Left lung (tissue), 10 donors: ENCODE results near the gene URM1. TPM values are rescaled to one million over a fixed set of nuclear protein-coding genes. Genes with fewer than 3 reads are reported as not detected.

Source experiments
- ATAC-seq: fragments of 200-7000 bp; cut with Tn5 transposase; one replicate; pipeline ENCODE4 v1.9.1; 2020; ENCODE audit warnings: moderate library complexity
- DNase-seq, 4 donors: peaks; one replicate each; pipeline ENCODE4 v3.0.0-alpha.2; 2013 to 2020
- H3K27ac ChIP-seq, 2 donors: fragments of 200-600 bp; sonication (generic) in 1 of 2; one replicate each; pipeline versions ENCODE4 v1.5.0 to v1.8.0; 2020 to 2021
- H3K27me3 ChIP-seq, 2 donors: fragments of 200-600 bp; sonication (generic) in 1 of 2; one replicate each; pipeline versions ENCODE4 v1.5.0 to v1.8.0; 2020 to 2021
- H3K36me3 ChIP-seq, 2 donors: fragments of 200-600 bp; sonication (generic) in 1 of 2; one replicate each; pipeline versions ENCODE4 v1.5.0 to v1.8.0; 2020 to 2021
- H3K4me1 ChIP-seq, 2 donors: fragments of 200-600 bp; one replicate each; pipeline ENCODE4 v1.8.0; 2021
- H3K4me3 ChIP-seq, 2 donors: fragments of 200-600 bp; sonication (generic) in 1 of 2; one replicate each; pipeline versions ENCODE4 v1.5.0 to v1.8.0; 2020 to 2021; ENCODE audit warnings: mild to moderate bottlenecking in 1 of 2
- H3K9me3 ChIP-seq, 2 donors: fragments of 200-600 bp; sonication (generic) in 1 of 2; one replicate each; pipeline versions ENCODE4 v1.5.0 to v1.8.0; 2020 to 2021
- intact Hi-C, 2 donors: fragments of 100-400 bp; cut with DNase I; formaldehyde crosslinking; loops; one replicate each; pipeline versions ENCODE4 v1.11.2 to v1.14.2; 2022
- polyA plus RNA-seq, 6 donors: library from polyadenylated mRNA; unstranded; fragments of 120-200 nt; gene quantifications; one replicate each; pipeline ENCODE4 v1.2.1, GENCODE V29; 2013; ENCODE audit not compliant: insufficient read length in 6 of 6
- total RNA-seq, 2 donors: library from RNA; stranded (reverse); fragmentation: NEBNext Ultra II Directional; extraction: Animal tissue kit (Norgen Biotek cat#: 25700); gene quantifications; one replicate each; pipeline ENCODE4 v1.2.1, GENCODE V29; 2021
- TF ChIP-seq, protein P1 (sequence below), 2 donors: fragments of 200-600 bp; sonication (generic) in 1 of 2; IDR thresholded peaks; one replicate each; pipeline versions ENCODE4 v1.5.0 to v1.8.0; 2021; ENCODE audit warnings: antibody characterized with exemption in 2 of 2
- donor health status: DM: no; HTN: yes; CAD: no.
- donor health status: DM: no; HTN: no; CAD: no.

The URM1 gene
- total and polyA plus RNA-seq, 8 donors: 55.1 to 66.8 (median 59.7) TPM

DNA sequence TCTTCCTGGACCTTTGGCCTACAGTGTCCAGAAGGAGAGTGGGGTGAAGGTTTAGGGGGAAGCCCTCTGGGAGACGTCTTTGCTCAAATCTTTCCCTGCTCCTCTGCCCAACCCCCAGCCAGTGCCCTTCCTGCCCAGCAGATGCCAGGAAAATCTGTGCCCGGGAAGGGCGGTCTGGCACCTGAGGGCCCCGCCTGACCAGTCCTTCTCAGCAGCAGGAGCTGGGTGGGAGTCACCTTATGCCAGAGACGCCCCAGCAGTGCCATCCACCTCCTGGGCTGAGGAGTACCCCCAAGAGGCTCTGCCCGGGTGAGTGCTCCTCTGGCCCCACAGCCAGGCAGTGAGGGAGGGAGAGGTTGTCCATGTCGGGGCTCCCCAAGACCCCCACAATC is 34.6 kb downstream of the URM1 start:
- peaks cover 0 to 30% of the 10 kb centered on the region in 2 donors for H3K27me3 ChIP-seq
- TF ChIP-seq, protein P1, sequence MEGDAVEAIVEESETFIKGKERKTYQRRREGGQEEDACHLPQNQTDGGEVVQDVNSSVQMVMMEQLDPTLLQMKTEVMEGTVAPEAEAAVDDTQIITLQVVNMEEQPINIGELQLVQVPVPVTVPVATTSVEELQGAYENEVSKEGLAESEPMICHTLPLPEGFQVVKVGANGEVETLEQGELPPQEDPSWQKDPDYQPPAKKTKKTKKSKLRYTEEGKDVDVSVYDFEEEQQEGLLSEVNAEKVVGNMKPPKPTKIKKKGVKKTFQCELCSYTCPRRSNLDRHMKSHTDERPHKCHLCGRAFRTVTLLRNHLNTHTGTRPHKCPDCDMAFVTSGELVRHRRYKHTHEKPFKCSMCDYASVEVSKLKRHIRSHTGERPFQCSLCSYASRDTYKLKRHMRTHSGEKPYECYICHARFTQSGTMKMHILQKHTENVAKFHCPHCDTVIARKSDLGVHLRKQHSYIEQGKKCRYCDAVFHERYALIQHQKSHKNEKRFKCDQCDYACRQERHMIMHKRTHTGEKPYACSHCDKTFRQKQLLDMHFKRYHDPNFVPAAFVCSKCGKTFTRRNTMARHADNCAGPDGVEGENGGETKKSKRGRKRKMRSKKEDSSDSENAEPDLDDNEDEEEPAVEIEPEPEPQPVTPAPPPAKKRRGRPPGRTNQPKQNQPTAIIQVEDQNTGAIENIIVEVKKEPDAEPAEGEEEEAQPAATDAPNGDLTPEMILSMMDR (IDR thresholded peaks at IDR 0.05): no peak
- no peaks in the 10 kb centered on the region for H3K36me3 ChIP-seq
- ATAC-seq (no peak), DNase-seq (no peak)
- no peaks in the 10 kb centered on the region for H3K4me1 ChIP-seq
- no peak overlapping the region for H3K4me3 ChIP-seq
- H3K27ac ChIP-seq: no peak overlapping the region
- intact Hi-C loops: no loop called here
- no peaks in the 10 kb centered on the region for H3K9me3 ChIP-seq

DNA sequence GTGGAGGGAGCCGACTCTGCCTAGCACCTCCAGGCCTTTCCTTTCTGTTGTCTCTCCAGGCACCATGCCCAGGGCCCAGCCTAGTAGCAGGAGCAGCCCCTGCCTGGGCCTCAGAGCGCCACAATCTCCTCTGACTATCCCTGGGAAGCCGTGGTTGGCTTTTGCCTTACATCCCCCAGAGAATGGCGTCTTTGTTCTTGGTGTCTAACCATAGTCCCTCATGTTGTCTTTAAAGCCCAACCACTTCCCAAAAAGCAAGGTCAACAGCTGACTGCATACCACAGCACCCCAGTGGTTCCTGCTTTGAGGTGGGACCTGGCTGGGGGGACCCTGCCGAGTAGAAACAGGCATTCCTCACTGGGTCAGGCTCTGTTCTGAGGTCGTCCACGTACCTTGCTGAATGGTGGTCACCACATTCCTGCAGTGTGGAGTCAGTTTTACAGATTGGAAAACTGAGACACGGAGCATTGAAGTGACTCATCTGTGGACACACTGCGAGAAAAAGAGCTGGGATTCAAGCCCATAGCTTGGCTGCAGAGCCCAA is 35.7 kb downstream of the URM1 start:
- Histone ChIP-seq H3K4me3 (no peak overlapping the region), H3K27me3 (peaks cover 0 to 38% of the 10 kb centered on the region in 2 donors), H3K9me3 (no peaks in the 10 kb centered on the region), H3K27ac (no peak overlapping the region), H3K4me1 (no peaks in the 10 kb centered on the region), H3K36me3 (no peaks in the 10 kb centered on the region)
- intact Hi-C loops: no loop called here
- no peak for ATAC-seq
- no peak for DNase-seq
- TF ChIP-seq, protein P1 (IDR thresholded peaks at IDR 0.05): no peak

DNA sequence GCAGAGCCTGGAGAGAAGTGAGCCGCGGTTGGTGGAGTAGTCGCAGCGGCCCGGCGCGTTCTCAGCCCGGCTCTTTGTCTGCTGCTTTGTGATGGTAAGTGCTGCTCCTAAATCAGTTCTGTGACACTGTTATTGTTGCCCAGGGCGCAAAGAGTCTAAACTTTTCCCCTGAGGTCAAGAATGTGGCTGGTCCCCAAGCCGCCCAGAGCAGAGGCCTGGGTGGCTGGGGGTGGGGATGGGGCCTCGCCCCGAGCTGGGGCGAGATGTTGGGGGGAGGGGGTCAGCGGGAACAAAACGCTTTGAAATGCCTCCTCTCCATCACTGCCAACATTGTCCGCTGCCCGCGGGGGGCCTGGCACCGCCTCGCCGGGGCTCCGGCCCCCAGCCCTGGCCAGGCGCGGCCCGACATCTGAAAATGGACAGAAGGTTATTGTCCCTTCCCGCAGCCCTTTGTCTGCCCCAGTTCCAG is 37.8 kb downstream of the URM1 start:
- TF ChIP-seq, protein P1 (IDR thresholded peaks at IDR 0.05): no peak
- Histone ChIP-seq H3K9me3 (no peaks in the 10 kb centered on the region), H3K27me3 (peaks cover 0 to 59% of the 10 kb centered on the region in 2 donors), H3K27ac (no peak overlapping the region), H3K4me1 (no peaks in the 10 kb centered on the region), H3K36me3 (no peaks in the 10 kb centered on the region), H3K4me3 (no peak overlapping the region)
- DNase-seq: no peak
- no peak for ATAC-seq
- intact Hi-C loops: no loop called here

DNA sequence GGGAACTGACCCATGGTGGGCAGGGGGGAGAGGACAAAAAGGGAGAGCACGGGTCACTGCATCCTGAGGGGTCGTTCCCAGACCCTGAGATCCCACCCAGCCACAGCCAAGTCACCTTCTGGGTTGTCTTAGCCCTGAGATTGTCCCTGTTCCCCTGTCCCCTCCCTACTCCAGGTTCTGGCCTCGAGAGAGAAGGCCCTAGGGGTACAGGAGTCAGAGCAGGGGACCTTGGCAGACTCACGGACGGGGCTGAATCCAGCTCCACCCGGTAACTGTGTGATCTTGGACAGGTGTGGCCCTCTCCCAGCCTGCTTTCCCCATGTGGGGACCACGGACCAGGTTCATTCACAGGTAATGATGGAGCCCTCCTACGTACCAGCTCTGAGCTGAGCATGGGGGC is 38.3 kb downstream of the URM1 start:
- DNase-seq (no peak), ATAC-seq (no peak)
- H3K9me3 ChIP-seq: no peaks in the 10 kb centered on the region
- no peak overlapping the region for H3K4me3 ChIP-seq
- H3K27ac ChIP-seq: no peak overlapping the region
- no peaks in the 10 kb centered on the region for H3K36me3 ChIP-seq
- intact Hi-C loops: no loop called here
- H3K27me3 ChIP-seq: peaks cover 0 to 64% of the 10 kb centered on the region in 2 donors
- no peaks in the 10 kb centered on the region for H3K4me1 ChIP-seq
- TF ChIP-seq, protein P1 (IDR thresholded peaks at IDR 0.05): no peak

DNA sequence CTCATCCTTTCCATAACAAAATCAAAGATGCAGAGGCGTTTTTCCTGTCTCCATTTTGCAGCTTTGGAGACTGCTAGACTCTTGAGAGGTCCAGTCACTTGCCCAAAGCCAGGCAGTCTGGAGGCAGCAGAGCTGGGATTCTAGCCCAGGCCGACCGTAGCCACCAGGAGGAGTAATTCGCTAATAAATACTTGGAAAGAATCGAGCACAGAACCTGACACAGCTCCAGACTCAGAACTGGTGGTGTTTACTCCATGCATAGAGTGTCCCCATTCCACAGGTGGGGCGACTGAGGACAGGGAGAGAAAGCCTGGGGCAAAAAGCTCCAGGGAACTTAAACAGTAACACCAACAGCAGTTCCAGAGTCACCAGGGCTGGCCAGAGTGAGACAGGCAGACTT is 38.8 kb downstream of the URM1 start:
- ATAC-seq: peak; percentile 18
- Histone ChIP-seq H3K27me3 (peaks cover 0 to 69% of the 10 kb centered on the region in 2 donors), H3K36me3 (no peaks in the 10 kb centered on the region), H3K4me1 (no peaks in the 10 kb centered on the region), H3K9me3 (no peaks in the 10 kb centered on the region), H3K27ac (no peak overlapping the region), H3K4me3 (no peak overlapping the region)
- TF ChIP-seq, protein P1 (IDR thresholded peaks at IDR 0.05): no peak
- no peak for DNase-seq
- intact Hi-C loops: loop anchor here in 1 of 2 donors (10.0 kb wide), 1 partner anchor 45 kb away; no protein-coding TSS in a partner anchor
